T-helper 1 cell (primary cell): ENCODE measurements around the gene PKDREJ.
A peak's percentile ranks its signal among the peaks of the same experiment; 100 is the strongest.

Experiments used
- DNase-seq, 5 donors: peaks; one replicate each; pipeline ENCODE4 v3.0.0-alpha.2; 2012 to 2020

The PKDREJ gene

DNA sequence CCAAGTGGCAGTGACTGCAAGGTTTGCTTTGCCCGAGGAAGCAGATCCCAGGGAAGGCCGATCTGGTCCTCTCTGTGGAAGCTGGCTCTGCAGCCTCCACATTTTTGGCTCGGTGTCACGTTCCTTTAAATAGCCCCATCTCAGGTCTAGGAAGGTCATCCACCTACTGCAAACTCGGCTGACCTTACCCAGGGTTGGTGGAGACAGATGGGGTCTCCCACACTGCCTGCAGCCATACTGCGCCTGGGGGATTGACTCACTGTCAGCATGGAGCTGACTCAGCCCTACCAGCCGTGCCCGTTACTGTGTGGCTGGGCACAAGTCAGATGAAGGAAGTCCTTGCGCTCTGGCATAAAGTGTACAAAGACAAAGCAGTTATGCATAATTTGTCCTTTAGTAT lies 29.9 kb downstream of the PKDREJ start:
- no peak for DNase-seq

DNA sequence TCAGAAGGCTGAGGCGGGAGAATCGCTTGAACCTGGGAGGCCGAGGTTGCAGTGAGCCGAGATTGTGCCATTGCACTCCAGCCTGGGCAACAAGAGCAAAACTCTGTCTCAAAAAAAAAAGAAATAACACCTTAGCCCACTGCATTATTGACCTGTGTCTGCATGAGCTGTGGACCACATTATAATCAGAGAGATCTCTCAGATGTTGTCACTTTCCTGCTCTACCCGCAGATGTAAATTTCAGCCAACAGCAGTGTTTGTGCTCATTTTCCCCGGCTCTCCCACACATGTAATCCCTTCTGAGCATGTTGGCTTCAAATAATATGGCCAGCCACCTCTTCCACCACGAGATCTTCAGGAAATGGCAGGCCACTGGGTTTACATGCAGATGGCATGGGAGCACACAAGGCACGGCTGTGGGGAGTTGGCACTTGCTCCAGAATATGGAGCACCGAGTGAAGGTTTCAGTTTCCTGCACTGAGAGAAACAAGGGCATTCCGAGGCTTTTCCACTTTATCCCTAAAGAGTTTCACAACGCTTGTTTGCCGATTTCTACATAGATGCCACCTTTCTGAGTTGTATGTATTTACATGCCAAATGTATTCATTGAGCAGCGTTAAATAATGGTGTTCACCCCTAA lies 32.8 kb downstream of the PKDREJ start:
- DNase-seq = no peak

DNA sequence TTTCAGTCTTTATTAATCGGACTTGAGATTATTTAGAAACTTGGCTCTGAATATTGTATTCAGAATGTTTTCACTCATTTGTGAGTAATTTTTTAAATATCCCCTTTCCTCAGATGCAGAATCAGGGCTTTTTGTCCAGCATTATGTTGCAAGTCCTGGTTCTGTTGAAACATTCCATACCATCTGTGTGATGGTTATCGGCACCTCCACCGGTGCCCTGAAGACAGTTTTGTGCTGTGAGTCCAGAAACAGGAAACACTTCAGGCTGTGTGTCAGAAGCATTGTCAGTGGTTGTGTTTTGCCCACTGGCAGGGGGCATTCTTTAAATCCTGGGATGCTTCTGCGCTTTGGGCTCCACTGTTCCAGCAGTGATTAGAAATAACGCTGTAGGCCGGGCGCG lies 33.4 kb downstream of the PKDREJ start:
- no peak for DNase-seq

DNA sequence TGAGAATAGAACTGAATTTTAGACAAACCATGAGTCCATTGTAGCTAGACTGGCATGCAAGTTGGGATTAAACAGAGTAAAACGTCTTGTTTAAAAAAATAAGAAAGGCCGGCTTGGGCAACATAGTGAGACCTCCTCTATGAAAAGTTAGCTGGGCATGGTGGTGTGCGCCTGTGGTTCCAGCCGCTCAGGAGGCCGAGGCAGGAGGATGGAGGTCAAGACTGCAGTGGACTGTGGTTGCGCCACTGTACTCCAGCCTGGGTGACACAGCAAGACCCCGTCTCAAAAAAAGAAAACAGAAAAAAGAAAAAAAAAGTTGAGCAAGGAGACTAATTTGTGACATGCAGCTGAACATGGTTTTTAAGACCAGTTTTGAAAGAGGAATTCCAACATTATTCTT lies 36.6 kb downstream of the PKDREJ start:
- no peak for DNase-seq

DNA sequence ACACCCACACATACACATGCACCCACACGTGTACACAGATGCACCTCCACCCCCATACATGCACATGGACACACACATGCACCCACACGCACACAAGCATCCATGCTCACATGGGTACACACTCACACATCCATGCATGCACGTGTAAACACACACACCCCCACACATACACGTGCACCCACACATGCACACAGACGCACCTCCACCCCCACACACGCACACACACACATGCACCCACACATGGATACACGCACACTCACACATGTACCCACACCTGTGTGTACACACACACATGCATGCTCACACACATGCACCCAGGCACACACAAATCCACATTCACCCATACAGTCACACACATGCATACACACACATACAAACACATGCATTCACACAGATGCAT lies 37.5 kb downstream of the PKDREJ start:
- DNase-seq = no peak

DNA sequence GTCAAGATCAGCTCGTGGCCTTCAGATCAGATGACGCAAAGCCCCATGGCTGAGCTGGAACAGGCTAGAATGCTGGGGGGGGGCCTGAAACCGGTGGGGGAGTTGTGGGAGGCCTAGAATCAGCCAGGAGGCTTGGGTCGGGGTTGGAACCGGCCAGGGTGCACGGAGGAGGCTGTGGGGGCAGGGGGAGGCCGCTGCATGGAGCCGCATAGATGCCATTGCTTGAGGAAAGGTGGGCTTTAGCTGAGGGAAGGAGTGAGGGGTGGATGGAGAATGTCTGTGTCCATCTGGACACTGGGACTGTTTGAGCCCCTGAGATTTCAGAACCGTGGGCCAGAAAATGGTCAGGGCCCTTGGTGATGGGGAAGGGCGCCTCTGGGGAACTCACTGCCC lies 38.2 kb downstream of the PKDREJ start:
- DNase-seq = no peak

DNA sequence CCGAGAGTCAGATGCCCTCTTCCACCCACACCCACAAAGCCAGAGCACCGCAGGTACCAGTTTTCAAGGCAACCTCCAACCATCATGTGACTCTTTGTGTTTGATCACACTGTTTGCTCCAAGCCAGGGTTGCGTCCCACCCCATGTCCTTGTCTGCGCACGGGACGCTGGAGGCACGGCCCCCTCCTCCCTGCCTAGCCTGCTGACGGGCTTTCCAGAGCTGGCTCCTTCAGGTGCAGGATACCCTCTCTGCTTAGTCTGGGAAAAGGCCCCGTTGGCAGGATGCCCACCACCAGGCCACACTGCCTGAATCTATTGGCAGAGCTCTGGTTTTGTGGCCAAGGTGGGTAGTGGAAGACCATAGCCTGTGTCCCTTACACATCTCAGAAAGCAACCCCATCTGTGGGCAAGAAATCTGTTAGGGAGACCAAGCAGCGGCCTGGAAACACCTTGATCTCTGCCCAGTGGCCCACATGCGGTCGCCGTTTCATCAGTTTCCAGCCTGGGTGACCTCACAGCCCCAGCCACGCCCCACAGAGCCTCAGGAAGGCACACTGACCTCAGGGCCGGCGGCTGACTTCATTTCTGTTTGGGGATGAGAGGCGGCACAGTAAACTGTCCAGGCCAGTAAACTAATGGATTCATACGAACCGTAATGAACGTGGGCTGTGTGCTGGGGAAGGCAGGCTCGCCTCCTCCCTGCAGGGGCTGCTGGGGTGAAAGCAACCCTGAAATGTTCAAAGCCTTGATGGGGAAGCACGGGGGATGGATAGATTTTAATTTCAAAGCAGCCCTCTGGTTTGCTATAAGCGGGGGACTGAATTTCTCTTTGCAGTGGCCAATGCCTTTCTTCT lies 38.9 kb downstream of the PKDREJ start:
- no peak for DNase-seq

DNA sequence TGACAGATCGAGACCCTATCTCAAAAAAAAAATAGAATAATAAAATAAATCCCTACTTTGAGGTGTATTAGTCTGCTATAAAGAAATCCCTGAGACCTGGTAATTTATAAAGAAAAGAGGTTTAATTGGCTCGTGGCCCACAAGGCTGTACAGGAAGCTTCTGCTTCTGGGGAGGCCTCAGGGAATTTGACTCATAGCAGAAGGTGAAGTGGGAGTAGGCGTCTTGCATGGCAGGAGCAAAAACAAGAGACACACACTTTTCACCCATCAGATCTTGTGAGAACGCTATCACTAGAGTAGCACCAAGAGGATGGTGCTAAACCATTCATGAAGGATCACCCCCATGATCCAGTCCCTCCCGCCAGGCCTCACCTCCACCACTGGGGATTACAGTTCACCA lies 42.2 kb downstream of the PKDREJ start:
- no peak for DNase-seq

DNA sequence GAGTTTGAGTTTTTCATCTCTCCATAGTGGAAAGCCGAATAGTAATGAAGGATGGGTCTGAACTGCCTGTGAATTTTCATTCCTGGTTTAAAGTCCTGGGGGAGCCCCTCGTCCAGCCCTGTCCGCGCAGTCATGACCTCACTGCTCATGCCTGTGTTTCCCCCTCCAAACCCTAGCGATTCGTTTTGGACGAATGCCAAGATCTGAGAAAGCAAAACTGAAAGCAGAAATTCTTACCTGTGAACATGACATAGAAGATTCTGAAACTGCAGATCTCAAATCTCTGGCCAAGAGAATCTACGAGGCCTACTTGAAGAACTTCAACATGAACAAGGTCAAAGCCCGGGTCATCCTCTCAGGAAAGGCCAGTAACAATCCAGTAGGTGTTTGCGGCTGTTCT lies 43.5 kb downstream of the PKDREJ start:
- peak in 1 of 5 donors; percentile 27 for DNase-seq

DNA sequence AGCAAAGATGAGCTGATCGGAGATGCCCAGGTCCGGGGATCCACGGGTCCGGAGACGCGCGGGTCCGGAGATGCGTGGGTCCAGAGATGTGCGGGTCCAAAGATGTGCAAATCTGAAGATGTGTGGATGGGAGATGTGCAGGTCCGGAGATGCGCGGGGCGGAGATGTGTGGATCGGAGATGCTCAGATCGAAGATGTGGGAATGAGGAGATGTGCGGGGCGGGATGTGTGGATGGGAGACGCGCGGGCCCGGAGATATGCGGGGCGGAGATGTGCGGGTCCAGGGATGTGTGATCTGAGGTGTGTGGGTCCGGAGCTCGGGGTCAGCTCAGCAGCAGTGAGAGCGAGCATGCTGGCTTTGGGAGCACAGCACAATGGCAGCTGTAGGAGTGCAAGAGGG lies 48.5 kb downstream of the PKDREJ start:
- DNase-seq = no peak

DNA sequence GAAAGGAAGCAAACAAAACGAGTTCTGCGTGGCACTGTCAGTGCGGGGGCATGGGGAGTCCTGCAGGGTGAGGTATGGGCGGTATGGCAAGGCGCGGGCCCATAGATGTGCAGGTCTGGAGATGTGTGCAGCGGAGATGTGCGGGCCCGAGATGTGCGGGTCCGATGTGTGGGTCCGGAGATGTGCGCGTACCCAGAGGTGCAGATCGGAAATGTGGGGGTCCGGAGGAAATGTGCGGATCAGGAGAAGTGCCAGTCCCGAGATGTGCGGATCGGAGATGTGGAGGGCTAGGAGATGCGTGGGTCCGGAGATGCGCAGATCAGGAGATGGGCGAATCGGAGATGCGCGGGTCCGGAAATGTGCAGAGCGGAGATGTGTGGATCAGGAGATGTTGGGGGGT lies 49.0 kb downstream of the PKDREJ start:
- no peak for DNase-seq

DNA sequence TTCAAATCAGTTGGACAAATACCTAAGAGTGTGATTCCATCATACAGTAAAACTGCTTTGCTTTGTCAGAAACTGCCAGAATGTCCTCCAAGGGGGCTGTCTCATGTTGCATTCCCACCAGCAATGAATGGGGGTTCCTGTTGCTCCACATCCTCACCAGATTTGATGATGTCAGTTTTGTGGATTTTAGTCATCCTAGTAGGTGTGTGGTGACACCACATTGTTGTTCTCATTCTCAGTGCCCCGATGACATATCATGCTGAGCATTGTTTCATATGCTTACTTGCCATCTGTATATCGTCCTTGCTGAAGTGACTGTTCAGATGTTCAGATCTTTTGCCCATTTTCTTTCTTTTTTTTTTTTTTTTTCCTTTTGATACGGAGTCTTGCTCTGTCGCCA lies 50.1 kb downstream of the PKDREJ start:
- DNase-seq = peak in 1 of 5 donors; percentile 42

DNA sequence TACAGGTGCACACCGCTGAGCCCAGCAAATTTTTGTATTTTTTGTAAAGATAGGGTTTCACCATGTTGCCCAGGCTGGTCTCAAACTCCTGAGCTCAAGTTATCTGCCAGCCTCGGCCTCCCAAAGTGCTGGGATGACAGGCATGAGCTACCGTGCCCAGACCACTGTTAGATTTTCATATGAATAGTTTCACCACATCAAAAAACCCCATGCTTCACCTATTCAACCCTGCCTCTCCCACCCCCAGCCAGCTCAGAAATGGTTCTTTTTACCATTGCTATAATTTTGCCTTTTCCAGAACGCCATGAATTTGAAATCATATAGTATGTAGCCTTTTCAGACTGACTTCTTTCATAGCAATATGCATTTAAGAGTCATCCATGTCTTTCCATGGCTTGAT lies 50.9 kb downstream of the PKDREJ start:
- DNase-seq = no peak

DNA sequence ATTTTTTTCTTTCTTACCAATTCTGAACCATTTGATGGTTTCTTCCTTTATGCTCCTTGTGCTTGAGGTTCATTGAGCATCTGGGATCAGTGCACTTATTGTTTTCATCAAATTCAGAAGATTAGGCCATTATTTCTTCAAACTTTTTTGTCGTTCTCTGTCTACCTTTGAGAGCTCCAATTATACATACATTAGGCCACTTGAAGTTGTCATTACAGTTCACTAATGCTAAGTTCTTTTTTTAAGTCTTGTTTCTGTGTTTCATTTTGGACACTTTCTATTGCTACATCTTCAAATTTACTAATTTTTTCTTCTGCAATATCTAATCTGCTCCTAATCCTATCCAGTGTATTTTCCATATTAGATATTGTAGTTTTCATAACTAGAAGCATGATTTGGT lies 53.9 kb downstream of the PKDREJ start:
- no peak for DNase-seq
